Cardiac fibroblast (primary cell): ENCODE results near the gene RNF144B.
"Not testable (repeated sequence)": the region's sequence is repeated elsewhere in the genome, so short reads cannot be mapped to it uniquely, and the experiment has no call there.

Source experiments
- DNase-seq, 2 donors: peaks; one replicate each; pipeline versions ENCODE4 v3.0.0 to v3.0.0-alpha.2; 2010; ENCODE audit warnings: low read depth in 2 of 2
- H3K4me3 ChIP-seq, 2 donors: replicated peaks in 1 of 2; 1 replicate in 1 of 2; 2 replicates in 1 of 2; pipeline ENCODE4 v1.5.1; 2011; ENCODE audit warnings: low read depth in 2 of 2, low read length in 2 of 2, mild to moderate bottlenecking in 2 of 2, moderate library complexity in 1 of 2
- CTCF ChIP-seq: IDR thresholded peaks from one replicate; pipeline ENCODE4 v1.5.1; 2011; ENCODE audit warnings: low read depth, mild to moderate bottlenecking, low read length, inconsistent platforms

Gene RNF144B

GRCh38 chr6:18392346-18392877 is 5.3 kb downstream of the RNF144B start:
- no peak for TF ChIP-seq CTCF
- no peak for DNase-seq
- no peak overlapping the region for H3K4me3 ChIP-seq

GRCh38 chr6:18393698-18394097 is 6.5 kb downstream of the RNF144B start:
- no peak for DNase-seq
- no peak for TF ChIP-seq CTCF

GRCh38 chr6:18395177-18395855 is 8.2 kb downstream of the RNF144B start:
- no peak overlapping the region for H3K4me3 ChIP-seq
- no peak for TF ChIP-seq CTCF
- DNase-seq: no peak

More at GRCh38 chr6:18393698-18394097, 6.5 kb downstream of the RNF144B start:
- no peak overlapping the region for H3K4me3 ChIP-seq

GRCh38 chr6:18395856-18396197 is 8.7 kb downstream of the RNF144B start:
- no peak for TF ChIP-seq CTCF
- peak in 1 of 2 donors; percentile 67 for DNase-seq
- no peak overlapping the region for H3K4me3 ChIP-seq

- DNase-seq: no peak
- no peak overlapping the region for H3K4me3 ChIP-seq
- TF ChIP-seq CTCF: no peak
These were observed 10.6 kb downstream of the RNF144B start for GRCh38 chr6:18397701-18398100.

GRCh38 chr6:18398225-18398624 is 11.1 kb downstream of the RNF144B start:
- DNase-seq: peak in 1 of 2 donors; percentile 26
- not testable (repeated sequence) for H3K4me3 ChIP-seq

- no peak overlapping the region for H3K4me3 ChIP-seq
- DNase-seq: peak in 1 of 2 donors; percentile 39
- no peak for TF ChIP-seq CTCF
These were observed 13.8 kb downstream of the RNF144B start for GRCh38 chr6:18400831-18401446.

- H3K4me3 ChIP-seq, DNase-seq: not testable (repeated sequence)
These were observed 17.8 kb downstream of the RNF144B start for GRCh38 chr6:18404965-18405364.
